SU-DHL-6 (cell line): Measurements from ENCODE around the gene GIPC1.

Experiments used
- H2AFZ ChIP-seq: fragments of 200-600 bp; sonication (generic); 2 replicates; pipeline ENCODE4 v1.6.1; 2014; ENCODE audit warnings: low read depth, mild to moderate bottlenecking, moderate library complexity, mixed read lengths, antibody characterized with exemption, low read length; ENCODE audit not compliant: severe bottlenecking
- H3F3A ChIP-seq: fragments of 200-600 bp; shearing (Covaris generic); 2 replicates; pipeline ENCODE4 v1.6.0; 2016; ENCODE audit warnings: antibody characterized with exemption, mild to moderate bottlenecking; ENCODE audit not compliant: insufficient read depth
- H3K27ac ChIP-seq: fragments of 200-600 bp; sonication (generic); 2 replicates; pipeline ENCODE4 v1.5.1; 2016; ENCODE audit warnings: low read depth, mild to moderate bottlenecking, low read length, moderate library complexity, mixed read lengths
- H3K27me3 ChIP-seq: fragments of 200-600 bp; sonication (generic), shearing (Covaris generic); 2 replicates; pipeline ENCODE4 v1.6.0; 2014; ENCODE audit warnings: mild to moderate bottlenecking, low read length
- H3K36me3 ChIP-seq: fragments of 200-600 bp; sonication (generic); 2 replicates; pipeline ENCODE4 v1.6.1; 2014; ENCODE audit warnings: mild to moderate bottlenecking, low read length, mixed read lengths
- H3K4me2 ChIP-seq: fragments of 300-600, 200-600 bp; shearing (Covaris generic), sonication (generic); 2 replicates; pipeline ENCODE4 v1.6.0; 2014; ENCODE audit warnings: low read length, low read depth, mild to moderate bottlenecking; ENCODE audit not compliant: poor library complexity, severe bottlenecking
- H3K4me3 ChIP-seq: fragments of 200-600 bp; sonication (generic); 2 replicates; pipeline ENCODE4 v1.5.1; 2014; ENCODE audit warnings: antibody characterized with exemption, low read length, mild to moderate bottlenecking, mixed read lengths; ENCODE audit not compliant: insufficient read depth, poor library complexity, severe bottlenecking
- H3K79me2 ChIP-seq: fragments of 200-600 bp; sonication (generic); 2 replicates; pipeline ENCODE4 v1.6.1; 2014; ENCODE audit warnings: mild to moderate bottlenecking, low read length, moderate library complexity; ENCODE audit not compliant: insufficient read depth
- H3K9ac ChIP-seq: fragments of 200-600 bp; sonication (generic); 2 replicates; pipeline ENCODE4 v1.7.0; 2014; ENCODE audit warnings: mild to moderate bottlenecking, low read length
- H3K9me2 ChIP-seq: fragments of 200-600 bp; sonication (generic); replicated peaks from 2 replicates; pipeline ENCODE4 v1.6.1; 2014; ENCODE audit warnings: low read length; ENCODE audit not compliant: insufficient read depth
- H3K9me3 ChIP-seq: fragments of 200-600 bp; sonication (generic); 2 replicates; pipeline ENCODE4 v1.6.1; 2014; ENCODE audit warnings: low read length, mixed read lengths; ENCODE audit not compliant: insufficient read depth
- H4K20me1 ChIP-seq: fragments of 200-600 bp; sonication (generic); 2 replicates; pipeline ENCODE4 v1.6.1; 2014; ENCODE audit warnings: low read depth, mild to moderate bottlenecking, antibody characterized with exemption, low read length, moderate library complexity, mixed read lengths
- CTCF ChIP-seq: fragments of 200-600 bp; sonication (generic); IDR thresholded peaks from one replicate; pipeline ENCODE4 v1.5.1; 2017; ENCODE audit warnings: antibody characterized with exemption, mild to moderate bottlenecking, low read length, moderate library complexity; ENCODE audit not compliant: insufficient read depth, poor library complexity, severe bottlenecking
- EZH2phosphoT487 ChIP-seq: fragments of 200-600 bp; sonication (generic), shearing (Covaris generic); conservative IDR thresholded peaks from 2 replicates; pipeline ENCODE4 v1.6.1; 2018; ENCODE audit warnings: mild to moderate bottlenecking, antibody characterized with exemption, low read length, moderate library complexity, mixed read lengths

GIPC1 gene

GRCh38 chr19:14515501-14516047, 19.6 kb upstream of the GIPC1 start:
- H4K20me1 ChIP-seq, result 0 out of 2 replicates have a peak, but pooled peaks cover 6% of the 10 kb centered on the region
- no peaks in the 10 kb centered on the region for H3K9me2 ChIP-seq
- no peak for TF ChIP-seq EZH2phosphoT487
- TF ChIP-seq CTCF, result no peak
- H3K27ac ChIP-seq, result no peak overlapping the region
- H3K4me3 ChIP-seq, result no peak overlapping the region
- no peak overlapping the region for H2AFZ ChIP-seq
- no peaks in the 10 kb centered on the region for H3K36me3 ChIP-seq
- peaks cover 24% of the 10 kb centered on the region for H3K79me2 ChIP-seq
- H3K27me3 ChIP-seq, result no peaks in the 10 kb centered on the region
- H3K9me3 ChIP-seq, result no peaks in the 10 kb centered on the region
- H3K4me2 ChIP-seq, result no peak overlapping the region
- H3K9ac ChIP-seq, result no peak overlapping the region
- peaks cover 22% of the 10 kb centered on the region; the same call in 1 of the 2 replicates for H3F3A ChIP-seq

GRCh38 chr19:14514215-14514863, 18.4 kb upstream of the GIPC1 start:
- no peaks in the 10 kb centered on the region for H3K9me3 ChIP-seq
- H4K20me1 ChIP-seq, result 0 out of 2 replicates have a peak, but pooled peaks cover 6% of the 10 kb centered on the region
- H3K27ac ChIP-seq, result no peak overlapping the region
- no peaks in the 10 kb centered on the region for H3K9me2 ChIP-seq
- H3K79me2 ChIP-seq, result peaks cover 24% of the 10 kb centered on the region
- H3K4me2 ChIP-seq, result no peak overlapping the region
- H3K4me3 ChIP-seq, result no peak overlapping the region
- TF ChIP-seq CTCF, result no peak
- TF ChIP-seq EZH2phosphoT487, result no peak
- H3K27me3 ChIP-seq, result no peaks in the 10 kb centered on the region
- H3F3A ChIP-seq, result peaks cover 19% of the 10 kb centered on the region; the same call in 1 of the 2 replicates
- H3K36me3 ChIP-seq, result no peaks in the 10 kb centered on the region
- no peak overlapping the region for H2AFZ ChIP-seq
- H3K9ac ChIP-seq, result no peak overlapping the region

GRCh38 chr19:14512406-14512961, 16.6 kb upstream of the GIPC1 start:
- Histone ChIP-seq H3K9me2 (no peaks in the 10 kb centered on the region), H3K79me2 (peaks cover 18% of the 10 kb centered on the region), H3K27me3 (no peaks in the 10 kb centered on the region), H3K4me3 (no peak overlapping the region), H3F3A (peaks cover 15% of the 10 kb centered on the region; the same call in 1 of the 2 replicates), H3K27ac (no peak overlapping the region), H3K36me3 (no peaks in the 10 kb centered on the region), H3K9ac (no peak overlapping the region), H3K9me3 (no peaks in the 10 kb centered on the region), H2AFZ (no peak overlapping the region), H4K20me1 (0 out of 2 replicates have a peak, but pooled peaks cover 6% of the 10 kb centered on the region), H3K4me2 (no peak overlapping the region)
- TF ChIP-seq CTCF (no peak), EZH2phosphoT487 (no peak)
